Stimulated activated CD8-positive, alpha-beta memory T cell treated with anti-CD3 and anti-CD28 coated beads, Interleukin-12 subunit alpha, Interleukin-12 subunit beta, amount 100 ng/mL, for 1 hour (primary cell): ENCODE results near the gene CCDC192.
"Not testable (repeated sequence)": the region's sequence is repeated elsewhere in the genome, so short reads cannot be mapped to it uniquely, and the experiment has no call there.

Source experiments
- DNase-seq: peaks from one replicate; pipeline ENCODE4 v3.0.0-alpha.2; 2020; ENCODE audit warnings: low read depth

Gene CCDC192

DNA sequence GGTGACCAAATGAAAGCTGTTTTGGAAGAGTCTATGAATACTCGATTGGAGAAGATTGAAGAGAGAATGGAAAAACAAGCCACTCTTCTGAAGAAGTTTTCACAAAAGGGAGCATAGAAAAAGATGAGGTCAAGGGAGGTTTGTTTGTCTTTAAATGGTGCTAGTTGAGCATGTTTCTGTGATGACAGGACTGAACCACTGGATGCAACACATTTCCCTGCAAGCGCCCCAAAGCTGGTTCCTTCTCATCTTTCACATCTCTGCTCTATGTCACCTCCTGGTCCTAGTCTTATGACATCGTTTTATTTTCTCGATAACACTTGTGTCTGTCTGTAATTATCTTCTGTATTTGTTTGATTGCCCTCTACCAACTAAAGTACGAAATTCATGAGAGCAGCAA lies 3.8 kb upstream of the CCDC192 start:
- no peak for DNase-seq

DNA sequence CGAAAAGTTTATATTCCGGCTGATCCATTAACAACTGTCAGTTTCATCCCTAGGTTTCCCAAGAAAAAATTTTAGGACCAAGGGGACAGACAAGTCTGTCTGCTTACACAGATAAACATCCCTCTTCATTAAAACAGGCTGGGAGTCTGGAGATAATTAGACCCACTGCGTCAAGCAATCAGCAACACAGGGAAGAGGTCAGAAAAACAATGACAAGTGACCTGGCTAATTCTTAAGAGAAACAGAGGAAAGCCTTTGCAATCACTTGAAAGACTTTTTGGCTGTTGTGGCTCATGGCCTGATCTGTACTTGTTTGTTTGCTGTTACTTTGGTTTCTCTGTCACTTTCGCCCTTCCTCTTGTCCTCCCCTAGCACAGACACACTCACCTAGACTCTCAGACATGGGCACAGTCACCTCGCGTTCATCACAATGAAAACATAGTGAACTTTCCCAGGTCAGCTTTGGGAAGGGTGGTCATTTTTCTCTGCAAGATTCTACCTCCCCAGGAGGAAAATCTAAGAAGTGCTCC lies 2.9 kb upstream of the CCDC192 start:
- DNase-seq, result no peak

DNA sequence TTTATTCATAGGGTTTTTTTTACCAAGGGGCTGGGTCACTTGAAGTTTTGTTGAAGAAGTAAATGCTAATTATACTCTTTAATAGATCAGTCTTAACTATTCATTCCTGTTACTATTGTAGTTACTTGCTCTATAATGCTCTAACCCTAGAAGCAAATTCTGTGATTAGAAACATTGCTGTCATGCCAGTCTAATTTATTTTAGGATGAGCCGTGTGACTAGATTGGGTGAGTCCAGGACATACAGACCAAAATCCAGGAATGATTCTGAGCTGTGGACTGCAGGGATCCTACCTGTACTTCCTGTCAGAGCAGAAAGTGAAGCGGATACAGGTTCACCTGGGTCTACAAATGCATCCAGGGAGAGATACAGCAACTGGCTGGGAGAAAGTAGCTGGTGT lies 757 bp upstream of the CCDC192 start:
- no peak for DNase-seq

DNA sequence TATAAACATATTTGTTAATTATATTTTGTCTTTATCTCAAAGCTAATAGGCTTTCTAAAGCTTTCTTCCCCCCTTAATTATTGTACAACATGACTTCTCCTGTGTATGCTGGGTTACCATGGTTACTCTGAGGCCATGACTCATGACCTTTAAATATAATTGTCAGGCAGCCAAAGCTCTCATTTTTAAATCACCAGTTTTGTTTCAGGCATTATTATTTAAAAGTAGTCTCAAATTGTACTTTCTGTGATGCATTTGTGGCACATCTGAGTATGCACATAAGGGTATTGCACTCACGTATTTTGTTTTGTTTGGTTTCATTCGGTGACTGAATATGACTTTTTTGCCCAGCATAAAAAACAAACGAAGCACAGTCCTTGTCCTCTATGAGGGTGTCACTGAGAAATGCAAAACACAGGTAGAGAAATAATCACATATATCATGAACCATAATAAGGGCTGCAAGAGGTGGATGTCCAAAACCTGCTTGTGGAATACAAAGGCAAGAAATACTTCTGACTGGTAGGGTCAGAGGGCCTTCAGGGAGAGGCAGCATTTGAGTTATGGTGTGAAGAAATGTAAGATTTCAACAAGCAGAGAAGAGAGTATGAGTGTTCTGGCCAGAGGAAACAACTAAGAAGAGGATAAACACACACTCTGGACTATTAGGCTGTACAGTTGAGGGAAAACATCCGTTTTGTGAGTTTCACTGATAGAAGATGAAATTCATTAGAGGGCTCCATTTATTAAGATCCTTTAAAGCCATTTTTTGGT lies 2.1 kb downstream of the CCDC192 start:
- DNase-seq, result no peak

GRCh38 chr5:127706691-127707090 lies 3.5 kb downstream of the CCDC192 start:
- DNase-seq, result no peak

DNA sequence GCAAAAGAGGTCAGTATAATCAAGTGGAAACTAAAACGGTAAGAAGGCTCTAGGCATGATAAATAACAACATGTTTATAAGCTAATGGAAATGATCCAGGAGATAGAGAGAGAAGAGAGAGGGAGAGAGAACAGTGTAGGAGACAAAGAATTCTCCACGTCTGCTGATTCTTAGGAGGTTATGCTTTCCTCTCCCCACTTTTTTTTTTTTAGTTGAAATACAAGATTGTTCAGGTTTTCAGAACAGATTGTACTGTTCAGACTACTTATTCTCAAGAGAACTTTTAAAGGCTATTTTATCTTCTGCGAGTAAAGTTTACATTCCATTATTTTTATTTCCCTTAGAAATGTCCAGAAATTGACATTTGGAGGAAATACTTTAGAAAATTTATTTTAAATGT lies 4.0 kb downstream of the CCDC192 start:
- DNase-seq, result no peak

- not testable (repeated sequence) for DNase-seq
These were observed 9.9 kb downstream of the CCDC192 start for GRCh38 chr5:127713083-127713482.

DNA sequence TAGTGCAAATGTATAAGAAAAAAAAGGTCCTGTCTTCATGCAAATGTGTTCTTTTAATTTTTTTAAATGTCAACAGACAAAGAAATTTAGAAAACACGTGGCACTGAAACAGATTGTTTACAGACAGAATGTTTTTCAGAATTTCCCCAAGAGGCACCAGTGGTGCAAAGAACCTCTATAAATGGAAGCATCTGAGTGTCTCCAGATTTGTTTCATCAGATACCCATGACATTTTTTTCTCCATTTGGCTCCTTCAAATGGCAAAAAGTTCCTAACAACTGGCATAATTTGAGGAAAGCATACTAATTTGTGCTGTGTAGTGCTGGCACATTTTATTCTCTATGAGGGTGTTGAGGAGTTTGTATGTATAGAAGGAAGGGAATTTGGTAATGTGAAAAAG lies 15.0 kb downstream of the CCDC192 start:
- DNase-seq, result no peak

- no peak for DNase-seq
These were observed 20.4 kb downstream of the CCDC192 start for GRCh38 chr5:127723571-127723970.

- no peak for DNase-seq
These were observed 22.5 kb downstream of the CCDC192 start for GRCh38 chr5:127725673-127726072.

- DNase-seq, result no peak
These were observed 29.8 kb downstream of the CCDC192 start for GRCh38 chr5:127732963-127733362.

DNA sequence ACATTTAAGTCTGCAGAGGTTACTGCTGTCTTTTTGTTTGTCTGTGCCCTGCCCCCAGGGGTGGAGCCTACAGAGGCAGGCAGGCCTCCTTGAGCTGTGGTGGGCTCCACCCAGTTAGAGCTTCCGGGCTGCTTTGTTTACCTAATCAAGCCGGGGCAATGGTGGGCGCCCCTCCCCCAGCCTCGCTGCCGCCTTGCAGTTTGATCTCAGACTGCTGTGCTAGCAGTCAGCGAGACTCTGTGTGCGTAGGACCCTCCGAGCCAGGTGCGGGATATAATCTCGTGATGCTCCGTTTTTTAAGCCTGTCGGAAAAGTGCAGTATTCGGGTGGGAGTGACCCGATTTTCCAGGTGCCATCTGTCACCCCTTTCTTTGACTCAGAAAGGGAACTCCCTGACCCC lies 36.2 kb downstream of the CCDC192 start:
- DNase-seq, result not testable (repeated sequence)

DNA sequence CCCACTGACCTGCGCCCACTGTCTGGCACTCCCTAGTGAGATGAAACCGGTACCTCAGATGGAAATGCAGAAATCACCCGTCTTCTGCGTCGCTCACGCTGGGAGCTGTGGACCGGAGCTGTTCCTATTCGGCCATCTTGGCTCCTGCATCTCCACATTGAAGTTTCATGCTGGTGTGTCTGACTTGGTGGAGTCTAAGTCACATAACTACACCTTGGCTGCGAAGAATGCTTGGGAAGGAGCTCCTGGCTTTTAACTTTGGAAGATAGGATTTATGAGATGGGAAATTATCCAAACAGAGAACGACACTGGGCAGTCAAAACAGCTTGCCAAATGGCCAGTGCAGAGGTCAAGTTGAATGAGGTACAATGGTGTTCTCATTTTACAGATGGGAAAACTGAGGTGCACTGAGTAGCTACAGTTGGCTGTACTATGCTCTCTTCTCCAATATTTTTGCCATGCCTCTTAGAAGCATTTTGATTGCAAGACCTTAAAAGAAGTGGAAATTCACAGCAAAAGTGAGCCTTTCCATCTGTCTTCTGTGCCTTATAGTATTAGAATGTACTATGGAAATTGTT lies 36.7 kb downstream of the CCDC192 start:
- DNase-seq, result no peak

DNA sequence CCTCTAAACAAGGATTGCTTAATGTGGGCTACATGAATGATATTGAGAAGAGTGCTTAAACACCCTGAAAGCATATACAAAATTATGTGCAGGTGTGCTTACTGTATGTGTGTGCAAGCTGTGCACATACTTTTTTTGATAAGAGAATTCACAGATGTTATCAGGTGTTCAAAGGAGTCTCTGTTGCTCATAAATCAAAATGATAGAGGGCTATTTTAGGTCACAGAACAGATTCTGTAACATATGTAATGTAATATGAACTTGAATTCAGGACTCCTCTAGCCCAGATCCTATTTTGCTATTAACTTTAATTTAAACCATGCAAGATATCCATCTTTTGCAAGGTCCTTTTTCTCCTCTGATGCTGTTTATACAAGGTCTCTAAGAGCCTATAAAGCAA lies 38.2 kb downstream of the CCDC192 start:
- no peak for DNase-seq

- no peak for DNase-seq
These were observed 41.0 kb downstream of the CCDC192 start for GRCh38 chr5:127744241-127744640.

DNA sequence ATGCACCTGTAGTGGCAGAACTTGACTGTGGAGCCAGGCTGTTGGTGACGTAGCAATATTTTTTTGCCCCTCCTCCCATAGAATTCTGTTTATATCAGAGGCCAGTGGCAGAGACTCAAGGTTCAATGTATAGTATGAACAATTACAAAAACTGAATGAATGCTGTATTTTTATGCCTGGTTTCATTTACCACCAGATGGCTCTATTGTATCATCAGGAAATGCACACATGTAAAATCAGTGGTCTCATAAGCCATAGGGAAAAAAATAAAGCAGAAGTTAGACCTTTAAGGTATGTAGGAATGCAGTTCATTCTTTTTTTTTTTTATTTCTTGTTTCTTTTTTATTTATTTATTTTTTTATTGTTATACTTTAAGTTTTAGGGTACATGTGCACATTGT lies 43.6 kb downstream of the CCDC192 start:
- no peak for DNase-seq

DNA sequence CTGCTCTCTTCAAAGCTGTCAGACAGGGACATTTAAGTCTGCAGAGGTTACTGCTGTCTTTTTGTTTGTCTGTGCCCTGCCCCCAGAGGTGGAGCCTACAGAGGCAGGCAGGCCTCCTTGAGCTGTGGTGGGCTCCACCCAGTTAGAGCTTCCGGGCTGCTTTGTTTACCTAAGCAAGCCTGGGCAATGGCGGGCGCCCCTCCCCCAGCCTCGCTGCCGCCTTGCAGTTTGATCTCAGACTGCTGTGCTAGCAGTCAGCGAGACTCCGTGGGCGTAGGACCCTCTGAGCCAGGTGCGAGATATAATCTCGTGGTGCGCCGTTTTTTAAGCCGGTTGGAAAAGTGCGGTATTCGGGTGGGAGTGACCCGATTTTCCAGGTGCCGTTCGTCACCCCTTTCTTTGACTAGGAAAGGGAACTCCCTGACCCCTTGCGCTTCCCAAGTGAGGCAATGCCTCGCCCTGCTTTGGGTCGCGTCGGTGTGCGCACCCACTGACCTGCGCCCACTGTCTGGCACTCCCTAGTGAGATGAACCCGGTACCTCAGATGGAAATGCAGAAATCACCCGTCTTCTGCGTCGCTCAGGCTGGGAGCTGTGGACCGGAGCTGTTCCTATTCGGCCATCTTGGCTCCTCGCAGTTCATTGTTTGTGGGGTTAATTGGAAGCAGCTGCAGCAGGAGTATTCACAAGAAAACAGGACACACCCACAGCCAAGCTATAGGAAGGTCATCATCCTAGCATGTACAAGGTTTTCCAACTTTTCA lies 49.5 kb downstream of the CCDC192 start:
- not testable (repeated sequence) for DNase-seq

DNA sequence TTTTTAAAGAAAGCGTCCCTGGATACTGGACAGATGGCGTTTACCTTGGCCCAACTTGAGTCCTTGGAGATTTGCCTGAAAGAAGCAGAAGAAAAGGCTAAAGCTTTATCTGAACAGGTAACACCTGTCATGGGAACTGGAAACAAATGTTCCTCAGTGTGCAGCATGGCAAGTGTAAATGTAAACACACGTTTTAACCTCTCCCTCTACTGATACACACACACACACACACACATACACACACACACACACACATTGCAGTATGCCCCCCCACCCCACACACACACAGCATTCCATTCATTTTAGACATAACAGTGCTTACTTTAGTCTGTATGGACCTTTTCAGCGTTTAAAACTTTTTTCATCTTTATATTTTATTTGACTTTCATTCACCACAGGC lies 51.1 kb downstream of the CCDC192 start:
- DNase-seq, result no peak

DNA sequence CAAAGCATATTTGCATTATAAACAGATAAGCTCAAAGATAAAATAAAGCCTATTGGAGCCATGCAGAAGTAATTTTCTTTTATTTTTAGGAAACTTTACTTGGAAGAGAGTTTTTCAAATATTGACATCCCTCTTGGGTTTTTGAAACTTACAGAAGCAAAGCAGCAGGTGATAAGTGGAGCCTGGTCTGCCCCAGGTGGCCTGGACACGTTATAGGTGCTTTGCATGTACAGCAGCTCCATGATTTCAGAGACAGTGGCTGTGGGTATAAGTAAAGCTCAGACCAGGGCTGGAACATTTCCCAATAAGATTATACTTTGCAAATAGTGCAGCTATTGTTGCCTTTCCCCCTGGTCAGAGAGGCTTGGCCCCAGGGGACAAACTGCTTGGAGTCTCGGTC lies 51.5 kb downstream of the CCDC192 start:
- no peak for DNase-seq

DNA sequence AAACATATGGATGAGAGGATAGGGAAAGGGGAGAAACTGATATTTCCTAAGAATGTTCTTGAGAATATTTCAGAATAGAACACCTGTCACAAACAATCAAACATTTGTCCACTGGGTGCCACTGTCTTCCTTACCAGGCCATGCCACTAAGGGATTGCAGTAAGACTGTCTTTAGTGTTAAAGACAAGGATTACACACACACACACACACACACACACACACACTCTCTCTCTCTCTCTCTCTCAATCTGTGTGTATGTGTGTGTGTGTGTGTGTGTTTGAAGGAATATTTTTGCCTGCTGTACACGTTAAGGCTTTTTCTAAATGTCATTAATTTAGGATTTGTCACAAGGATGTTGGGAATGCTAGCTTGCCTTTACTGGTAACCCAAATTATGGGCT lies 54.4 kb downstream of the CCDC192 start:
- DNase-seq, result no peak

- no peak for DNase-seq
These were observed 55.6 kb downstream of the CCDC192 start for GRCh38 chr5:127758766-127759283.

DNA sequence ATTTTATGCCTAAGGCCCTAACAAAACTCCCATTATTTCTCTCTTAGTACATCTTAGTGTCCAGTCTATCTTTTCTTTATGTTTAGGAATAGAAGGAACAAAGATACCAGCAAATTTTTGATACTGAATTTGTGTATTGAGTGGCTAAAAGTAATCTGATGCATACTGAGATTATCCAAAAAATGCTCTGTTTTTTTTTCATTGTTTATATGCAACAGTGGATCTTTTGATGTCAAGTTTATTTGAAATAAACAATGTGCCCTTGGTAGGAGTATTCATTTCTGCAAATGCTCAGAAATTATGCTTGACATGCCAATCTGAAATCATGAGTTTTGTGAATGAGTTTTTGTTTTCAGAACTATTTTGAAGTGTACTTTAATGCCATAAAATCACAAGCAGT lies 58.7 kb downstream of the CCDC192 start:
- DNase-seq, result no peak

DNA sequence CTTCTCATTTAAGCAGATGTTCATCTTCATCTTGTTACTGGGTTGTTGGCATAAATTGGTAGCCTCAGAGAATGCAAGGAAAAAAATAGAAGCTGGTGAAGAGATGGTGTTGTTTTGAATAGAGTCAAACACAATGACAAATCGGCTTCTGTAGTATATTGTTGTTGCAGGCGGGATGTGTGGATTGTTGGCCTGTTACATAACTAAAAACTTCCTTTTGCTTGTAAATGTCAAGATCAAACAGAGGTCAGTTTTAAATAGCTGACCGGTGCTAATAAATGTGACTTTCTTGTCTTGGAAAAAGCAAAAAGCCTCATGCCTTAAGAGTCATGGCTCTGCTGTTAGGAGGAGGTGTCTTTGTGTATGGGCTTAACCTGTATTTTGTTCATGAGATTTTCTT lies 59.2 kb downstream of the CCDC192 start:
- DNase-seq, result no peak
